HG02610 (cell line): ENCODE results near the gene ANKRD53.

ENCODE experiments used
- ATAC-seq: cut with Tn5 transposase; IDR thresholded peaks from one replicate; pipeline ENCODE4 v1.9.1; 2021; ENCODE audit warnings: mild to moderate bottlenecking, moderate library complexity; ENCODE audit not compliant: unreplicated experiment

ANKRD53 gene

GRCh38 chr2:70978341-70979179 lies at the start of gene ANKRD53:
TSS of gene ANKRD53 (plus strand) at chr2:70978630. CDS start at chr2:70978646, 16 bp downstream.
- ATAC-seq: no peak

GRCh38 chr2:70930371-70931329 lies 47.8 kb upstream of the ANKRD53 start:
- no peak for ATAC-seq

- ATAC-seq: no peak
Measured at GRCh38 chr2:70931376-70932000, 46.9 kb upstream of the ANKRD53 start.

- no peak for ATAC-seq
Measured at GRCh38 chr2:70932631-70933230, 45.7 kb upstream of the ANKRD53 start.

GRCh38 chr2:70934981-70935380 lies 43.4 kb upstream of the ANKRD53 start:
- no peak for ATAC-seq

GRCh38 chr2:70935468-70936164 lies 42.8 kb upstream of the ANKRD53 start, which contains the start of gene ATP6V1B1:
TSS of gene ATP6V1B1 (plus strand) at chr2:70935900. CDS start at chr2:70935955, 55 bp downstream.
- ATAC-seq: no peak

GRCh38 chr2:70936165-70936978 lies 42.1 kb upstream of the ANKRD53 start:
- ATAC-seq: no peak

- ATAC-seq: no peak
Measured at GRCh38 chr2:70936979-70937811, 41.2 kb upstream of the ANKRD53 start.

GRCh38 chr2:70937866-70938585 lies 40.4 kb upstream of the ANKRD53 start:
- ATAC-seq: no peak

GRCh38 chr2:70938586-70938950 lies 39.9 kb upstream of the ANKRD53 start:
- ATAC-seq: no peak

GRCh38 chr2:70939001-70939838 lies 39.2 kb upstream of the ANKRD53 start:
- no peak for ATAC-seq

- ATAC-seq: no peak
Measured at GRCh38 chr2:70939839-70940580, 38.4 kb upstream of the ANKRD53 start.

- ATAC-seq: no peak
Measured at GRCh38 chr2:70941186-70941585, 37.2 kb upstream of the ANKRD53 start.

GRCh38 chr2:70941701-70942100 lies 36.7 kb upstream of the ANKRD53 start:
- ATAC-seq: no peak

- no peak for ATAC-seq
Measured at GRCh38 chr2:70942396-70943204, 35.8 kb upstream of the ANKRD53 start.
